PFSK-1 (cell line): ENCODE results near the gene B3GAT2.

ENCODE experiments used
- FOXP2 ChIP-seq: optimal IDR thresholded peaks from 2 replicates; pipeline ENCODE3; 2011; ENCODE audit warnings: borderline replicate concordance, control low read depth, inconsistent platforms; ENCODE audit not compliant: insufficient read depth; ENCODE audit errors: extremely low read length, extremely low read depth
- POLR2AphosphoS5 ChIP-seq: IDR thresholded peaks from 2 replicates; pipeline ENCODE4 v1.6.1; 2012; ENCODE audit warnings: low read depth, mild to moderate bottlenecking, control low read depth, low read length, moderate library complexity
- REST ChIP-seq, 2 experiments: IDR thresholded peaks; 2 replicates each; pipeline versions ENCODE4 v1.6.1 to v1.8.0; 2011 to 2012; ENCODE audit warnings: low read depth in 2 of 2, low read length in 2 of 2, control low read depth in 1 of 2, inconsistent platforms in 1 of 2, mild to moderate bottlenecking in 1 of 2, moderate library complexity in 1 of 2; ENCODE audit not compliant: insufficient read depth in 1 of 2
- SIN3A ChIP-seq: IDR thresholded peaks from 2 replicates; pipeline ENCODE4 v1.6.1; 2012; ENCODE audit warnings: mild to moderate bottlenecking, low read length, moderate library complexity, borderline replicate concordance; ENCODE audit not compliant: insufficient read depth
- TAF1 ChIP-seq: IDR thresholded peaks from 2 replicates; pipeline ENCODE4 v1.6.1; 2012; ENCODE audit warnings: low read length, control low read depth, borderline replicate concordance; ENCODE audit not compliant: insufficient read depth

The B3GAT2 gene

DNA sequence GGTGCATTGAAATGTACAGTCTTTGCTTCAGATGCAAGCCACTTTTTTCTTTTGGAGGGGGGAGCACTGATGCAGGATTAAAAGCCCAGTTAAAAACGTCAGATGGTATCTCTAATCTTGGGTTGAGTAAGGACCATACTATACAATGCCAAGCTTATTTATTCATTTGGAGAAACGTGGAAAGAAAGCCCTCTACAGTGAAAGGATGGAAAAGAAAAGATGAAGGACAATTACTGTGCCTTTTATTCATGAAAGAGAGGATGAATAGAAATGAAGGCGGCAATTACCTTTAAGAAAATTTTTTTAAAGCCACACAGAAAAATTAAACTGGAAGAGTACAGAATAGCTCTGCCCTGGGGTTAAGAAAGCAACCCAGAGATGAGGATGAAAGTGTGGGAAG lies 2.7 kb downstream of the B3GAT2 start:
- TF ChIP-seq FOXP2 = no peak
- TF ChIP-seq REST (IDR thresholded peaks at IDR 0.05; ENCODE audit: insufficient read depth in 1 of 2, low read depth in 2 of 2, low read length in 2 of 2) = no peak
- no peak for TF ChIP-seq SIN3A
- no peak for TF ChIP-seq TAF1
- no peak for TF ChIP-seq POLR2AphosphoS5

- TF ChIP-seq FOXP2 (no peak), REST (IDR thresholded peaks at IDR 0.05; ENCODE audit: insufficient read depth in 1 of 2, low read depth in 2 of 2, low read length in 2 of 2) (no peak), TAF1 (no peak), POLR2AphosphoS5 (no peak), SIN3A (no peak)
Measured at GRCh38 chr6:70952608-70953165, 4.2 kb downstream of the B3GAT2 start.

- no peak for TF ChIP-seq FOXP2
- no peak for TF ChIP-seq TAF1
- TF ChIP-seq POLR2AphosphoS5 = no peak
Measured at GRCh38 chr6:70933853-70934252, 23.0 kb downstream of the B3GAT2 start.

- TF ChIP-seq SIN3A = no peak
- TF ChIP-seq REST (IDR thresholded peaks at IDR 0.05; ENCODE audit: insufficient read depth in 1 of 2, low read depth in 2 of 2, low read length in 2 of 2) = no peak
- TF ChIP-seq FOXP2 = no peak
- no peak for TF ChIP-seq TAF1
- no peak for TF ChIP-seq POLR2AphosphoS5
Measured at GRCh38 chr6:70905742-70906141, 51.1 kb downstream of the B3GAT2 start.

GRCh38 chr6:70903665-70904452 lies 53.0 kb downstream of the B3GAT2 start:
- TF ChIP-seq REST (IDR thresholded peaks at IDR 0.05; ENCODE audit: insufficient read depth in 1 of 2, low read depth in 2 of 2, low read length in 2 of 2) = no peak
- TF ChIP-seq POLR2AphosphoS5 = no peak
- no peak for TF ChIP-seq FOXP2
- no peak for TF ChIP-seq SIN3A
- TF ChIP-seq TAF1 = no peak
